Endothelial cell of hepatic sinusoid (primary cell): ENCODE data around the gene ARHGAP10.
"Not testable (repeated sequence)": the region's sequence is repeated elsewhere in the genome, so short reads cannot be mapped to it uniquely, and the experiment has no call there.

Experiments used
- in situ Hi-C: cut with HindIII; loops from 2 replicates; pipeline ENCODE4 v1.10.0; 2017; ENCODE audit warnings: low sequenced_read_pairs

ARHGAP10 gene

DNA sequence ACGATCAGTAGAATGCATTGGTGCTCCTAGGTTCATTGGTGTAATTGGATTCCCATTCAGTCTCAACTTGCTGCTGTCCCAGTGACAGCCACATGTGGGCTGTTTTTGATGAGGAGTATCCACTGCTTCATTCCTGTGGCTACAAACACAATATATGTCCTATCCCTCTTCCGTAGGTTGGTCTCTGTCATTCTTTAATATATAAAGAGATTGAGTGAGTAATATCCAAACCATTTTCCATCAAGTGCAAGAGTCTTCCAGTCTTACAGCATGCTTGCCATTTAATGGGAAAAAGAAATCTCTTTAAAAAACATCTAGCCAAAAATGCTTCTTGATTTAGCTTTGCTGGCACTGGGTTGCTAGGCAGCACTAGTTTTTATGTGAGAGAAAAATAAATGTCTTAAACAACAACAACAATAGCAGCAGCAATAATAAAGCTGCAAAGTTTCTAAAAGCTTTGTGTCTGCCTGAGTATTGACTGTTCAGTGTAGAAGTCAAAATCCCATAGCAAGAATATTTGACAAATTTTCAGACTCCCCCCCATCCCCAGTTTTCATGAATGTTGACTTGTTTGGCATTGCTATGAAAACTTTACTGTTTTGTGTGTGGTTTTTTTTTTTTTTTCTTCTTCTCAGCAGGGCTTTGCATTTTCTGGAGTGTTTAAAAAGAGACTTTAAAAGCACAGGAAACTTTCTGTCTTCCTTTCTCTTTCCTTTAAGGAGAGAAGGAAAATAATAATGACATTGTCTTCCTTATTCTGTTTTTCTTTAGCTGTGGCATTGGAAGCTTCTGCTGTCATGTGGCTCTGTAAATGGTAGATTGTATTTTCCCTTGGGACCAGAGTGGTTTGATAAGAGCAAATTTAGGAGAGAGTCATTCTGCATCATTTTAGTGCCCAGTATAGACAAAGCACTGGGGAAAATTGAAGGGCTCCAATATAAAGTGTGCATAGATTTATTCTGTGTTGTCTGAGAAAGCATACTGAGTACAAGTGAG is 244.3 kb downstream of the ARHGAP10 start:
- in situ Hi-C loops, result no loop called here

GRCh38 chr4:147980586-147980985 is 248.7 kb downstream of the ARHGAP10 start:
- in situ Hi-C loops, result no loop called here

DNA sequence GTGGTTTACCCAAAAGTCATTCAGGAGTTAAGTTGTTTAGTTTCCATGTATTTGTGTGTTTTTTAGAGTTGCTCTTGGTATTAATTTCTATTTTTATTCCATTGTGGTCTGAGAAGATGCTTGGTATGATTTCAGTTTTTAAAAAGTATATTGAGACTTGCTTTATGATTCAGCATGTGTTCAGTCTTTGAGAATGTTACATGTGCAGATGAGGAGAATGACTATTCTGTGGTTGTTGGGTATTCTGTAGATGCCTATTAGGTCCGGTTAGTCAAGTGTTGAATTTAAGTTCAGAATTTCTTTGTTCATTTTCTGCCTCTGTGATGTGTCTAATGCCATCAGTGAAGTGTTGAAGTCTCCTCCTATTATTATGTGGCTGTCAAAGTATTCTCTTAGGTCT is 249.4 kb downstream of the ARHGAP10 start:
- in situ Hi-C loops, result no loop called here

- in situ Hi-C loops, result no loop called here
Observed at GRCh38 chr4:147984065-147984777, 252.3 kb downstream of the ARHGAP10 start.

GRCh38 chr4:147984778-147985138 is 252.9 kb downstream of the ARHGAP10 start:
- in situ Hi-C loops, result no loop called here

DNA sequence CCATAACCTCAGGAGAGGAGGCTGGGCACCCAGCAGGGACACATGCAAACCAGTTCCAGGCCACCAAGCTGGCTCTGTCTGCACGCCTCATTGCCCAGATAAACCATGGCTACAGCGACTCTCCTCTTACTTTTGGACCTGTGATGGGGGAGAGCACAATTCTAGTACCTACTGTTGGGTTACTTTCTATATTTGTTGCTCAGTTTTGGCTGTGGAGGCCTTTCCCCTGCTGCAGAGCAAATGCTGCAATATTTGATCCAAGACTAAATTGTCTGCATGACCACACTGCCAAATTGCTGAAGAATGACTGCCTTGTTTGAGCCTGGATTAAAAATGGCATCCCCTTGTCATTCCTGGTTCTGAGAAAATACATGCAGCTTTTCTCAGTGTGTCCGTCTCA is 253.5 kb downstream of the ARHGAP10 start:
- in situ Hi-C loops, result no loop called here

- in situ Hi-C loops, result no loop called here
Observed at GRCh38 chr4:147987252-147987651, 255.4 kb downstream of the ARHGAP10 start.

DNA sequence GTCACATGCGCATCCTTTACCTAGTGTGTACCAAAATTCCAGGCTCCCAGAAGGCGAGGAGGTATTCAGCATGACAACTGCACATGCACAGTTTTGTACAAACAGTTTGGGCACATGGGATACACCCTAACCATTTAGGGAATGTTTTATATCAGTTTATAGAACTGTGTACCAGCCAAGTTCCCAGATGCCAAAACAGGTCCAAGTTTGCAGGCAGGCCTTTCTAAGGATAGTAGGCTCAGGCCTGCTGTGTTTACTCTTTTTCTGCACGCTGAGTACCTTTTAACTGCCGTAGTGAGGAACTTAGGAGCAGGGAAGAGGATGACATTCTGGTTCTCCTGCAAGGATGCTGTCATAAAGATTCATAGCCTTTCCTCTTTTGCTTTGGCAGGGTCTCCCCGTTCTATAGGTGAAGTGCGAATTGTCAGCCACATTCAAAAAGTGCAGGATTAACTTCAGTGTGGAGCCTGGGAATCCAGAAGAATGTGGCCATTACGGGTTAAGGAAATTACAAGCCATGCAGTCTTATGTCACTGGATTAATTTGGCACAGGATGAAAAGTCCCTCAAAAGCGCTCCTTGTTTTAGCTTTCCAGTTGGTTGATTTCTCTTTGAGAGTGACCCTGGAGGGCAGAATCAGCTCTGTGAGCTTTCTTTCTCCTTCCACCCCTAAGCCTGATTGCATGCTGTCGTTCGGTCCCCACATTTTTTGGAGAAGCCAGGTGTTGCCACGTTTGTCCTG is 259.8 kb downstream of the ARHGAP10 start:
- in situ Hi-C loops, result no loop called here

DNA sequence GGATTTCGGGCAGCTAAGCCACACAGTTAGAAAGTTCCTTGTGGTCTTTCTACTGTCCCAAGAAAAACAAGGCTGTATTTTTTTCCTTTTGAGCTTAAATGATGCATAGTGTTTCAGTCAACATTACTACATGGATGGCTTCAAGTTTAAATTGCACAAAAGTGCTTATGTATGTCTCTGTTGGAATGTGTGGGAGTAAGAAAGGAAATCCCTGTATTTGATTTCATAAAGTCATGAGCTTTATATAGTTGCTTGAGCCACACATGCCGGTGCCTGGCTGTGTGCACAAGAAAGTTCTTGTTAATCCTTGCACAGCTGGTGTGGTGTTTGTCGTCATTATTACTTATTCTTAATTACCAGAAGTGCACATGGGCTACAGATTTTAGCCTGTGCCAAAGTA is 262.2 kb downstream of the ARHGAP10 start:
- in situ Hi-C loops, result no loop called here

DNA sequence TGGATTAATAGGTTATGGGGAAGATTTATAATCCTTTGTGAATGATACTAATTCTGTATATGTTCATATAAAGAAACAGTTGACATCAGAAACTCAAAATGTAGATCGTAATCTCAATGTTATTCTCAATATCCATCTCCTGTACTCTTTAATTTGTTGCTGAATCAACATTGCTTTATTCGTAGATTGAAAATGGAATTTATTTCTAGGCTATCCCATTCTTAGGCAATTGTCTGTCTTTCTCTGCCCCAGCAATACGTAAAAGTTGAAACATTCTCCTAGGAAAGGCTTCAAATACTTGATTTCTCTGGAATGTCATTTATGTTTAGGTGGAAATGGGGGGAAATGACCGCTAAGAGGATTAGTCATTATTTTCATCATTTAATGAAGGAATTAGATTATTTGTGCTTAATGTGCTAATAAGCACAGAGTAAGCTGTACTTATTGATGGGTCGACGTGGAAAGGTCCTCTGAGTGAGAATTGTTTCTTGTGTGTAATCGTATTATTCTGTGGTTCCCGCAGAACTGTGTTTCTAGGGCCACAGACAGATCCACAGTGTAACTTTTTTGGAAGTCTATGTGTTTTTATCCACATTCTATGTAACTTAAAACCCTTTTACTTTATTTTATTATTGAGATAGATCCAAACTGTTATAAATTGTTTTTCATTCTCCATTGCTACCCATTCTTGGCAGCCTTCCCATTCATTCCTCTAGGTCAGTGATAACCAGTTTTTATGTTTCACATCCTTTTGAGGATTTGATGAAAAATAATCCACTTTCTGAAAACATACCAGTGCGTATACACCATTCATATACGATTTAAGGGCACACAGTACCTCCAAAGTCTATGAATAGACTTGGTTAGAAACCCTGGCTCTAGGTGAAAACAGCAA is 262.9 kb downstream of the ARHGAP10 start:
- in situ Hi-C loops, result no loop called here

- in situ Hi-C loops, result no loop called here
Observed at GRCh38 chr4:147996859-147997258, 265.0 kb downstream of the ARHGAP10 start.

DNA sequence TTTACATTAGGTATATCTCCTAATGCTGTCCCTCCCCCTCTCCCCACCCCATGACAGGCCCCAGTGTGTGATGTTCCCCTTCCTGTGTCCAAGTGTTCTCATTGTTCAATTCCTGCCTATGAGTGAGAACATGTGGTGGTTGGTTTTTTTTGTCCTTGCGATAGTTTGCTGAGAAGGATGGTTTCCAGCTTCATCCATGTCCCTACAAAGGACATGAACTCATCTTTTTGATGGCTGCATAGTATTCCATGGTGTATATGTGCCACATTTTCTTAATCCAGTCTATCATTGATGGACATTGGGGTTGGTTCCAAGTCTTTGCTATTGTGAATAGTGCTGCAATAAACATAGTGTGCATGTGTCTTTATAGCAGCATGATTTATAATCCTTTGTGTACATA is 268.1 kb downstream of the ARHGAP10 start:
- in situ Hi-C loops, result not testable (repeated sequence)

- in situ Hi-C loops, result no loop called here
Observed at GRCh38 chr4:148004228-148004857, 272.5 kb downstream of the ARHGAP10 start.

DNA sequence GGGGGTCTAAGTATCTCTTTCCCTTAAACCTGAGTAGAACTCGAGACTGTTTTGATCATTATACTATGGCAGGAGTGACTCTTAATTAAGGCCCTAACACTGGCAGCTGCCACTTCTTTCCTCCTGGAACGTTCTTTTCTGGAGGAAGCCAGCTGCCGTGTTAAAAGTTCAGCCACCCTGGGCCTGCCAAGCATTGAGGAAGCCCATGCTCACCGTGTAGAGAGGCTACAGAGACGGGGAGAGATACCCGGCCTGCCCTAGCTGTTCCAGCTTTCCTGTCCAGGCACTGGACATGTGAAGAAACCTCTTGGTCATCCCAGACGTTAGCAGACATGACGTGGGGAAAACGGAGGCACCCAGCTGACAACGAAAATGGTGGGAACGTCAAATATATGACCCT is 274.1 kb downstream of the ARHGAP10 start:
- in situ Hi-C loops, result no loop called here

- in situ Hi-C loops, result no loop called here
Observed at GRCh38 chr4:148007314-148007760, 275.4 kb downstream of the ARHGAP10 start.

GRCh38 chr4:148007792-148008191 is 275.9 kb downstream of the ARHGAP10 start:
- in situ Hi-C loops, result no loop called here

DNA sequence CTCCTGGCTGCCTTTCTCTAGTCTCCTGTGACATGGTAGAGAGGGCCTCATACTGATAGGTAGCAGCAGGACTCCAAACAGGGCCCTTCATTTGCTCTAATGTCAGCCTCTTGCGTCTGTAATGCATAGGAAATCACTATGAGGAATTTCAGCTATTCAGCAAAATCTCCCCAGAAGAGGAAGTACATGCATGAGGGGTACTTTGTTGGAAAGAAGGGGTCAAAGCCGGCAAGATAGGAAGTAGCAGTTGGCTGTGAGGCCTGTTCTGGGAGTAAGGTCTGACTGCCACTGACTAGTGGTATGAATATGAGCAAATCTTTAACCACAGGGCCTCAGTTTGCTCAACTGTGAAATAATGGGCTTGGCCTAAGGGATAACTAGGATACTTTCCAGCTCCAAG is 283.2 kb downstream of the ARHGAP10 start:
- in situ Hi-C loops, result no loop called here

DNA sequence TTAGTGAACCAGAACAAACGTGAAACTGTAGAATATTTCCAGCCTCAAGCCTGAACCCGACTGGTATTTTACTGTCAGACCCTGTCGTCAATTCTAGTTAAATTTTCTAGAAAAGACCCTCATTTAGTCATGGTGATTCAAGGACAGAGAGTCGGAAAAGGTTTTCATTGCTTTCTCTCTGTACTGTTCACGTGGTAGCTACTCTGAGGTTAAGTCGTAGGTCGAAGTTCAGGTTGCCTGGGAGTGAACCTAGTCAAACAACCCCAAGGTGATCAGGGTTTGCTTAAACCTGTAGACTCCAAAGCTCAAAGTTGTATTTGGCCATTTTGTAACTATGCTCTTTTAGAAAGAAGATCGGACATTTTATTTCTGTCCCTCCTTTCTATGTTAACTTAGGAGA is 283.6 kb downstream of the ARHGAP10 start:
- in situ Hi-C loops, result no loop called here

GRCh38 chr4:148016063-148016637 is 284.3 kb downstream of the ARHGAP10 start:
- in situ Hi-C loops, result no loop called here
